GM19240 (cell line): ENCODE measurements around the gene HOXA5.
A peak's percentile ranks its signal among the peaks of the same experiment; 100 is the strongest.

Source experiments
- DNase-seq: peaks from one replicate; pipeline ENCODE4 v3.0.0; 2011; ENCODE audit warnings: low spot score; ENCODE audit not compliant: insufficient read length

The HOXA5 gene

DNA sequence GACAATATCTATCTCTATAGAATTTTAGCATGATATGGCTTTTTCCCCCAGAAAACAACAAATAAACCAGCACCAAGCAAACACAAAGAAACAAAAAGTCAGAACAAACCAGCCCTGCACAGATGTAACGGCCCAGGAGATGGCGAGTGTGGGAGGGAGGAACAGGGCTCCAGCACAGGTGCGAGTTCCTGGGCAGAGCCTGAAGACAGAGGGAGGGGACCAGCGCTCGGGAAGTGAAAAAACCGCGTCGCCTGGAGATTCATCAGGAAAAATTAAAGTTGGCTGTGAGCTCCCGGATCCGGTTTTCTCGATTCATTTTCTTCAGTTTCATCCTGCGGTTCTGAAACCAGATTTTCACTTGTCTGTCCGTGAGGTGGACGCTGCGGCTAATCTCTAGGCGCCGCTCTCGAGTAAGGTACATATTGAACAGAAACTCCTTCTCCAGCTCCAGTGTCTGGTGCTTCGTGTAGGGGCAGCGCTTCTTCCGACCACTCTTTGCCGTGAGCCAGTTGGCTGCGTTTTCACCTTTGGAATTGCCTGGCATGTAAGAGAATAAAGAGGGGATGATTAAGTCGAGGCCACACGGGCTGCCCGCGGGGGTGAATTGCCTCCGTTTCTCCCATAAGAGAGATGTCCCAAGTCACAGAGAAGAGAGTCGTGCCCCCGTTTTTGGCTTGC lies 28.3 kb upstream of the HOXA5 start:
- no peak for DNase-seq

DNA sequence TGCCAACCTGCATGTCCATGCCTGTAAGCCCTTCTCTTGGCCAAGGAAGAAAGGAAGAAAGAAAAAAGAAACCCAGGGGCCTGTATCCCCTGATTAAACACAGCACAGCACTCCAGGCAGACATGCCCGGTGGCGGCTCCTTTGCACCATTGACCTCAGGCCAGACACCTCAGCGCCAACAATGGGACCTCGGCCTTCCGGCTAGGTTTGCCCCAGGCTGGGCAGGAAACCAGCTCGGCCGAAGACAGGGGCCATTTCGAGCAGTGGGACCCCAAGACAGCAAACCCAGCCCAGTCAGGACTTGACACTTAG lies 27.8 kb upstream of the HOXA5 start:
- no peak for DNase-seq

DNA sequence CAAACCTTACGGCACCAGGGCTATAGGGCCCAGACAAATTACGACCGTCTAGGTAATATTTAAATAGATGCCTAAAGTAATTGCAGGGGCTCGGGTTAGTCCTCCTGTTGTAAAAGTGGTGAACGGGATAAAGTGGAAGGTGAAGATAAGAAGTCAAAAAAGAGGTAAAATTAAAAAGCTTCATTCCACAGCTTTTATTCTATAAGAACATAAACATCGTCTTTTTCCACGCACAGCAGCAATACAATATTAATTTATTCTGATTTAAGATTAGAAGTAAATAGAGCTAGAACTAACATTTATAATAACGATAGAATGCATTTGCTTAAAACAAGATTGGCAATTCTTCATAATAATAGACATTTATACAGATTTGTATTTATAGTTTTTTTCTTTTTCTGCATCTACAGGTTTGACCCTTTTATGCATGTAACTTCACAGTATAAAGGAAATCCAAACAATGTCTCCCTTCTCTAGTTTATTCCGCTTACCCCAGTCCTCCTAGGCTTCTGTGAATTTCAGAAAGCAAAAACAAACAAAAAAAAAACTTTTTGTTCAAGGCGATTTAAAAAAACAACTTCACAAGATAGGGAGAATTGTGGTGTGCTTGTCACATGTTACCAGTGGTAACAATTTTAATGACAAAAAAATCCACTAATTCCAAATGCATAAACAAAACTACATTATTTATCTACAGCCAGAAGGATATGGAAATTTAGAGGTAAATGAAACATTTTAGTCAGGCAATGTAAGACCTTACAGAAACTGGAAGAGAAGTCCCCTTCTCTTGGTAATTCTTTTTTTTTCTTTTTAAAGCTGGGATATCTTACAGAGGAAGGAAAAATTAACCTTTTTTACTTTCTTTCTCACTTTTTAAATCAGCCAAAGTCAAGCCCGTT lies 27.2 kb upstream of the HOXA5 start:
- DNase-seq: no peak

DNA sequence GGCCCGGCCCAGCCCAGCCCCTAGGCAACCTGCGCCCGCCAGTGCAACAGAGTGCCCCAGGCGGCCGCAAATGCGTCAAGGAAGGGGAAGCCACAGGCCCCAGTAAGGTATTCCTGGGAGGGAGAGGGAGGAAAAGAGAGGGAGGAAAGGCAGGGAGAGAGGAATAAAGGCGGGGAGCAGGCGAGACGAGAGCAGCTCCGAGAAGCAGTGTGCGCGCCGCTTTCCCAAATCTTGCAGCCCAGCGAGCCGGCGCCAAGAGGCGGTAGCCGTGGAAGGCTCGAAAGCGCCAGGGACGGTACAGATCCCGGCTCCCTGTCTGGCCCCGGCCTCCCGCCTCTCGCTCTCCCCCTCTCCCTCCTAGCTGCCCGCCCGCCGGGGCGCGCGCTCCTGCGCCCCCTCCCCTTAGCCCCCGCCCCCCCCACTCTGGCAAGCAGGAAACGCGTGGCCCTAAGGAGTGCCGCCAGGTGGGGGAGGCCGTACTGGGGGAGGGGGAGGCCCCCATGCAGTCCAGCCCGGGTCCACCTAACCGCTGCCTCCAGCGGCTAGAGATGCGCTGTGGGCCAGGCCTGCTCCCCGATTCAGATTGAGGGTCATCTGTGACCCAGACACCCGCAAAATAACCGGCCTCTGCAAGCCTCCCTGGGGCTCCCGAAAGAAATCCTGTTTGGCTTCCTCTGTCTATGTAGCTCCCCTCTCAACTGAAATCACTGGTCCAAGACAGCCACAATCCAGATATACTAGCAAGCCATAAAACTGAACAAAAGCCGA lies 26.4 kb upstream of the HOXA5 start:
- no peak for DNase-seq

DNA sequence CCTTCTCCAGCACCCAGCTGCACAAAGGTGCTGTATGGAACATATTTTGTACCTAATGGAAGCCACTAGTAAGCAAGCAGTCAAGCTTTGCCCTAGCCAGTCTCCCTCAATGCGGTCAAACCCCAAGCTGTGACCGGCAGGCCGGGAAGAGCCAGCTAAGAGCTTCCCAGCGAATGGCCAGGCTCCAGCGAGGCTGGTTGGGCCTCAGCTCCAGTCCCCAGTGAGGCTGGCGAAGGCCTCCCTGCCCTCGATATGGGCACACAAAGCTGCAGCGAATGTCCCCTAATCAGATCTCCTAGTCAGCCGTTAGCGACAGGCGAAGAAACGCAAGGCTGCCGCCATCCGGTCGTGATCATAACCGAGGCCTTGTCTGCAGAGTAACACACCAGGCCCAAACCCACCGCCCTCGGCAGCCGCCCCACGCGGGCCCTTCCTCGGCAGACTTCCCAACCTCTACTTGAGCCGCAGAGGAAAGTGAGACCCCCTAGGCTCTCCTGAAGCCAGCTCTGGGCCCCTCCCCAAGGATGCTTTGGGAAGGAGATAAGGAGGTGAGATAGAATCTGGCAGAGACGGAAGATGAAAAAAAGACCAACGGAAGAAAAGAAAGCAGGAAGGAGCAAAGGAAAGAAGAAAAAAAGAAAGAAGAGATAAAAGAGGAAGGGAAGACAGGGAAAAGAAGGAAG lies 24.9 kb upstream of the HOXA5 start:
- no peak for DNase-seq

DNA sequence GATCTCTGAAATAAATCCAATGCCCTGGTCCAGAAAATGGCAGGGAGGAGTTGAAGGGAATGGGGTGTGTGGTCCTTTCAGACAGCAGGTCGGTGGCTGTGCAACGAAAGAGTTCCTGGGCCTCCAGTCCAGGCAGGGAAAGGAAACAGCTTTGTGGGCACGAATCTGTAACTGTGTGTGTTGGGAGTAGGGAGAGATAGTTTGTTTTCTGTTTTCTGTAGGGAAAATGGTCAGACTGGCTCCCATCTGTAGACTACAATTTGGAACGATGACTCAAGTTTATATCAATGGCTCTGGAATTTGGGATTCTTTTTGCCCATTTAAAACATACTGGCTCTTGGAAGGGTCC lies 24.4 kb upstream of the HOXA5 start:
- DNase-seq: no peak

DNA sequence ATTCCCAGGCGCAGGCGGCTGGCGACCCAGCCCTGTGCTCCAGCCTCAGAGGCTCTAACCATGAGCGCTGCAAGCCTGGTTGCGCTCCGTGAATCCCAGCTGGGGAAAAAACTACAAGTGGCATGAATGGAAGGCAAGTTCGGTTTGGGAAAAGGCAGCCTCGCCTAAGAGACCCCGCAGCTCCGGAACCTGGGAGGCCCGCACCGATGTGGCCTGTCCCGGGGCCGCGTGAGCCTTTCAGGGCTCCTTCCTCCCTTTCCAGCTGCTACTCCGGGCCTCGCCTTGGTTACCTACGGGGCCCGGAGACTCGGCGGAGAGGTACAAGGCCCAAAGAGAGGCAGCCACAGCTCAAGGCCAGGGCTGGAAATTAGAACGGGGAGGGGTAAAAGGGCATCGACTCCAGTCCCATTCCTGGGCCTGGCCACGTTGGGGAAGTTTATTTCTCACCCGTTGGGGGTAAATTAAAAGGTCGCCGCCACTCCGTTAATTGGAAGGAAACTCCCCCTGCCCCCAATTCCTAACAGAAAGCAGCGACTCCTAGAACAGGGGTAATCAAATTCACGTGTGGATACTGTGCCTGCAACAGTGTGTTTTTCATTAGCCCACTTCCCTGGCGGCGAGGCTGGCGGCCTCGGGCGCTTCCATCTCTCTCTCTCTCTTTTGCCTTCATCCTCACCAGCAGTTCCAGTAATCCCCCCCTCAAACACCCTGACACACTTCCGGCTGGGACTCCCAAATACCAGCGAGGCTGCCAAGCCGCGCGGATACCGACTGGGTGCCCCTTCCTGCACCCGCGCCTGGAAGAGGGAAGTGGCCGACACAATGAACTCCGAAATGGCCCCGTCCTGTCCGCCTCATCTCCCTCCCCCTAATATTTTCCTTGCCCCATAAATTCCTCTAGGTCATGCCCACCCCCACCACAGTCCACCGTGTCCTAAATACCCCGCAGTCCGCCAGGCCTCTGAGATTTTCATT lies 23.3 kb upstream of the HOXA5 start:
- no peak for DNase-seq

DNA sequence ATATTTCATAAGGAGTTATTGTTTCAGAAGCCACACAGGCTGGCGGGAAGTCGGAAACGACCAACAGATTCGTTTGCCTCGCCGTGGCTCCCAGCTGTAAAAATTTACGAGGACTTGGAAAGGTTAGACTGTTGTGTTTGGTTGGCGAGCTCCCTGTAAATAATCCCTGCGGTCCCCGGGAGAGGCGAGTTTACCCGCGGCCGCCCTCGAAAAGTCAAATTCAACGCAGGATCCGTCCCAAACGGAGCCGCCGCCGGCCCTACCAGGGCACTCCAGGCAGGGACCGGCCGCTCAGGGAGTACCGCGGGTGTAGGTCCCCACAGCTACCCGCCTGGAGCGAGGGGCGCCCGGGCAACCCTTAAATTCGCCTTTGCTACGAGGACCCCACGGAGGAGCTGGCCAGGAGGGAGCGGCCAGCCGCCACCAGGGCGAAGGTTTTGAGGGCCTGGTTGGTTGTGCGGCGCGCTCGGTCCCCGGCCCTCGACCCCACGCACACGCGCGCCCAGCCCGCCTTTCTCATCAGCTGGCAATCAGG lies 22.6 kb upstream of the HOXA5 start:
- DNase-seq: no peak

DNA sequence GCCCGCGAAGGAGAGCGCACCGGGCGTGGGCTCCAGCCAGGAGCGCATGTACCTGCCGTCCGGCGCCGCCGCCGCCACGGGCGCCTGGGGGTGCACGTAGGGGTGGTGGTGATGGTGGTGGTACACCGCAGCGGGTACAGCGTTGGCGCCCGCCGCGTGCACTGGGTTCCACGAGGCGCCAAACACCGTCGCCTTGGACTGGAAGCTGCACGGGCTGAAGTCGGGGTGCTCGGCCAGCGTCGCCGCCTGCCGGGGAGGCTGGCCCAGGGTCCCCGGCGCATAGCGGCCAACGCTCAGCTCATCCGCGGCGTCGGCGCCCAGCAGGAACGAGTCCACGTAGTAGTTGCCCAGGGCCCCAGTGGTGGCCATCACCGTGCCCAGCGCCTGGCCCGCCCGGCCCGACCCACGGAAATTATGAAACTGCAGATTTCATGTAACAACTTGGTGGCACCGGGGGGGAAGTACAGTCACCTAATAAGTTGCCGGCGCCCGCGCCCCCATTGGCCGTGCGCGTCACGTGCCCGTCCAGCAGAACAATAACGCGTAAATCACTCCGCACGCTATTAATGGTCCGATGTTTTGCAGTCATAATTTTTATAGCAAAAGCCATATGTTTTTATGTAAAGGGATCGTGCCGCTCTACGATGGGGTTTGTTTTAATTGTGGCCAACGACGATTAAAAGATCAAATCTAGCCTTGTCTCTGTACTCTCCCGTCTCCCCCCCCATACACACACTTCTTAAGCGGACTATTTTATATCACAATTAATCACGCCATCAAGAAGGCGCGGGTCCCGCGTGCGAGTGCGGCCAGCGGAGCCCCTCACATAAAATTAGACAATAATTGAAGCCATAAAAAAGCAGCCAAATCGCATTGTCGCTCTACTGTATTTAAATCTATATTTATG lies 21.9 kb upstream of the HOXA5 start, which contains the start of gene HOXA9:
Gene HOXA9 (minus strand): TSS at position 449 of the 907 bp plus-strand sequence. CDS start 80 bp downstream, at position 369.
- DNase-seq: no peak

DNA sequence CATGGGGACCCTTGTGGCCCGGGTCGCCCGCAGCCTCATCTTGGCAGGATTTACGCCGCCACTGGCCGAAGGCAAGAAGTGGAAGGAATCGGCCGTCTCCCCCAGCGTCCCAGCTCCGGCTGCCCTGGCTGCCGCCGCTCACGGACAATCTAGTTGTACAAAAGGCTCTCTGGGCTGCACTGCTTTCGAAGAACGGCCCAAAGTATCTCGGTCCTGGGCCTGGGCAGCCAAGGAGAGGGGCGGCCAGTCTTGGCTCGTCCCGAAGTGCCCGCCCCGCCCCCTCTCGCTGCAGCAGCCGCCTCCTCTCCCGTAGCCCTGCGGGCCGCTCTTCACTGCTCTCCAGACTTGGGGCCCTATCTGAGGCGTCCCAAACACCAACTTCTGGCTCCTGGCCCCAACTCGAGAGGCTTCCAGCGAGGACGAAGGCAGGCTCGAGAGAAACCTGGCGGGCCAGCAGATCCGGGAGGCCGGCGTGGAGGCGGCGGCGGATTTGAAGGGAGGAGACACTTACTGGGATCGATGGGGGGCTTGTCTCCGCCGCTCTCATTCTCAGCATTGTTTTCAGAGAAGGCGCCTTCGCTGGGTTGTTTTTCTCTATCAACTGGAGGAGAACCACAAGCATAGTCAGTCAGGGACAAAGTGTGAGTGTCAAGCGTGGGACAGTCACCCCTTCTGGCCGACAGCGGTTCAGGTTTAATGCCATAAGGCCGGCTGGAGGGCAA lies 21.0 kb upstream of the HOXA5 start:
- DNase-seq: no peak

DNA sequence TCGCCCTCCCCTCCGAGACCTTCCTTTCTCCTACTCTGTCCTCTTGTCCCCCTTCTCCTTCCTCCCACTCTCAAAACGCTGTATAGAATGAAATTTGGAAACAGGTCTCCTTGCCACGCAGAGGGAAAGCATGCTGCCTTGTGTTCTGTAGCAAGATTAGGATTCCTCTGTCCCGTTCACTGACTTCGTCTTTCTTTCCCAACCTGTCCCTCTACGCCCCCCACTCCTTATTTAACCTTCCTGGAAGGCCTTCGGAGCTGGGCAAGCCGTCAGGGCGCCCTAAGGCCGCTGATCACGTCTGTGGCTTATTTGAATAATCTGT lies 20.5 kb upstream of the HOXA5 start:
- no peak for DNase-seq

DNA sequence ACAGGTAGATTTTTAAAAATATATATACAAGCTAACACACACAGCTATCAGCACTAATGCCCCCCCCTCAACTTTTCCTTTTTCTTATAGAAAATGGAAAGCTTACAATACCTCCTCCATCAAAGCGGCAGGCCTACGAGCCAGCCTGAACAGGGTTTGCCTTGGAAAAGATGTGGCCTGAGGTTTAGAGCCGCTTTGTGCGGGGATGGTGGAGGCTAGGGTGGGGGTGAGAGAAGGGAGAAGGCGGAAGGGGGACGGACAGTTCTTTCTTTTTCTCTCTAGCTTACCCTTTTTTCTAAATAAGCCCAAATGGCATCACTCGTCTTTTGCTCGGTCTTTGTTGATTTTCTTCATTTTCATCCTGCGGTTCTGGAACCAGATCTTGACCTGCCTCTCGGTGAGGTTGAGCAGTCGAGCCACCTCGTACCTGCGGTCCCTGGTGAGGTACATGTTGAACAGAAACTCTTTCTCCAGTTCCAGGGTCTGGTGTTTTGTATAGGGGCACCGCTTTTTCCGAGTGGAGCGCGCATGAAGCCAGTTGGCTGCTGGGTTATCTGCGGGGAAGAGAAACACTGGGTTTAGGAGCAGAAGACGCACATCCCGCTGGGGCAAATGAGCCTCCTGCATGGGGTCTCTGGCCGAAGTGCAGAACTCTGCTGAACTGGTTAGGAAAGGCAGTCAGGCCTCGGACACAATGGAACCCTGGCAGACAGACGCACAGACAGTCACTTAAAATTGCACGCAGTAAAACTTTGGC lies 20.0 kb upstream of the HOXA5 start:
- no peak for DNase-seq

DNA sequence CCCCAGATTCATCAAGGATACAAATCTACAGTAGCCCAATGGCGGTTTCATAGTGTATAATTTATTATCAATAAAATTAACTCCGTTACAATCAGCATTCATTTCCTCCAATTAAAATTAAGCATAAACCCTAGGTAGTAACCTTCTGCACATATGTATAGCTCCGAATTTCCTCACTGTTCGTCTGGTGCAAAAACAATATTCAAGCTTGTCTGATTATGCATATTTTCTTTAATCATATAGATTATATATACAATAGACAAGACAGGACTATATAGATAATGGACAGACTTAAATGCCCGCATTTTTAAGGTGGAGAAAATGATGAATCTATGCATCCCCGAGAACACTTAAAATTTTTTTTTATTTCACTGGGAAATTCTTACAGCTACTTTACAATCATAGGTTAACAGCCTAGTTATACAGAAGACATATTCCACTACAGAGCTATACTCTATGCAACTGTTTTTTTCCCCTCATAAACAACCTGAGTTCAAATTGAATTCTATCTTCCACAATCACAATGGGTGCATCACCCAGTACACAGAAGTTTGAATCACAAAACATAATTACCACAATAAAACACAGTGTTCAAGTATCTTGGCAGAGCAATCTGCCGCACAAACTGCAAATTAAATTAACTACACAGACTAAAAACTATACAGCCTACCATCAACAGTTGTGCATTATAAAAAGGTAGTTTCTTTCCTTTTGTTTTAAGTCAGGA lies 19.2 kb upstream of the HOXA5 start:
- no peak for DNase-seq

DNA sequence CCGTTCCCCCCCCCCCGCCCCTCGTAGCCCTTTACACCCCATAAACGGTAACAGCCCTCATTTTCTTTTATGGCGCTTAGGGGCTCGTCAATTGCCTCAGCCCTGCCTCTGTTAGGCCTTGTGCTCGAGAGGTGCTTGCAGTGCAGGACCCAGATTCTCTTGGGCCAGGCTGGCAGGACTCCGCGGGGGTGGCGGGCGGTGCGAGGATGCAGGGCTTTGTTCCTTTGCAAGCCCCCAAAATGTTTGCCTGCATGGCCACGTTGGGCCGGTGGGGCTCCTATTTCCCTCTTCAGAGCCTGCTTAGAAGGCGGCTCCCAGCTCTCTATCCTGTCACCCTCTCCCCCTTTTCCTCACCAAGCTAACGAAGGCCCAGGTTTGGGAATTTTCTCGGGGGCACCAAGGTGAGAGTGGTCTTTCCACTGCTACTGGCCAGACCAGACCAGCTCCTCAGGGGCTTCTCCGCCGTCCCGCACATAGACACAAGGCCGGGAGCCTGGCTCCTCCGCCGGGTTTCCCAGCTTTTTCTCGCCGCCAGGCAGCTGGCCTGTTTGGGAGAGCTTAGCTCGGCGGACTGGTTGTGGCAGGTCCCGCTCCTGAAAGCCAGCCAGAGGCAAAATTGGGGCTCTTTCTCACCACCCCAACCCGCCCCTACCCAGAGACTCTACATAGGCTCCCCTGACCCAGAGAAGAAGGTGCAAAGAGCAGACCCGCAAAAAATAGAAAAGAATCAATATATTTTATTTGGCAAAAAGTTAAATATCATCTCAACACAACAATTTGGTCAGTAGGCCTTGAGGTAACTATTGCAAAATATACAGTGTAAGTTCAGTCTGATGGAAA lies 18.5 kb upstream of the HOXA5 start:
- DNase-seq: no peak

DNA sequence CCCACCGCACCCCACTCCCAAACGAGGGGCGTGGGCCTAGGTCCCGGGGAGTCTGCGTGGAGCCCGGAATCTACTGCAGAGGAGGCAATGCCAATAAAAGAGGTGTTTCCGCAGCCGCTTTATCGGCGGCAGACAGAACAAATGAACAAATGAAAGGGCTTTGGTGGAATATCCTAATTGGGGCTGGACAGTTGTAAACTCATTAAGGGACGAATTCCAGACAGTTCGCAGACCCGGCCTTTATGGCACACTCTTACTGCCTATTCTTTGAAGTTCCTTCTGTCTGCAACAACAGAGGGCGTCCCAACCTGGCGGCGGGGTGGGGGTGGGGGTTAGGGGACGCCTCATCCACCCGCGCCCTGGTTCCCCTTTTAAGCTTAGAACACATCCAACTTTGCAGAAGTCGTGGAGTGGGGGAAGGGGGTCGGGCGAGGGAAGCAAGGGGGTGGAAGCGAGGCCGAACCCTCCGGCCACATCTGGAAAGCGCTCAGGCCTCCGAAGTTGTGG lies 17.8 kb upstream of the HOXA5 start:
- DNase-seq: no peak

DNA sequence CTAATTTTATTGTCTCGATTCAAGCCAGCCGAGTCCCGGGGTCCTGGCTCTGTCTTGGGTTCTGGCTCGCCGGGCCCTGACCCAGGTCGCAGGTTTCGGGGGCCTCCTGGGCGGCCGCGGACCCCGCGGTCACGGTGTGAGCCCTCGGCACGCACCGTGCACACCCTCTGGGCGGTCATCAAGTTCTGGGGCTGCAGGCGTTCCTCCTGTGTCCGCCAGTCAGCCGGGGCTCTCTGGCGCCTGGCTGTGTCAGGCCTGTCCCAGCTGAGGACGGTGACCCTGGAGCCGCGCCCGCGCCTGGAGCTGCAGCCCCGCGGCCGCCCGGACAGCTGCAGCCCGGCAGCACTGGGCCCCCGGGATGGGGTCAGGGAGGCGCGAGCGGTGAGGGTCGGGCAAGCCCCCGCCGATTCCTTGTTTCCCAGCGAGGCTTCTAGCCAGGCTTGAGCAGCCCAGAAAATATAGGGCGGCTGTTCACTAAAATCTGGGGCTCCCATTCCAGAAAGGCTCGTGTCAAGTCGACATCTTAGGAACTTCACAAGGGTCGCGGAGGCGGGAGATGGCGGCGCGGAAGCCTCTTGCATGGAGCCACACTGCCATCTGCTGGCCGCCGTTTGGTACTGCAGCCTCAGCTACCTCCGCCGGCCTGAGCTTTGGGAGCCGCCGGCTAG lies 17.2 kb upstream of the HOXA5 start:
- DNase-seq: peak; percentile 85
